Heart right ventricle (tissue), 16 donors: ENCODE data around the gene DTX1. TPM values are rescaled to one million over a fixed set of nuclear protein-coding genes. Genes with fewer than 3 reads are reported as not detected.

Experiments used
- ATAC-seq, 8 donors: fragments of 200-7000 bp; cut with Tn5 transposase; one replicate each; pipeline ENCODE4 v1.9.1; 2020; ENCODE audit warnings: mild to moderate bottlenecking in 8 of 8, moderate library complexity in 8 of 8, moderate number of reproducible peaks in 1 of 8
- DNase-seq, 2 donors: peaks; one replicate each; pipeline ENCODE4 v3.0.0-alpha.2; 2020
- H3K27ac ChIP-seq, 10 donors: fragments of 200-600 bp; sonication (generic) in 2 of 10; one replicate each; pipeline versions ENCODE4 v1.5.0 to v1.8.0; 2020 to 2022; ENCODE audit warnings: mild to moderate bottlenecking in 3 of 10
- H3K27me3 ChIP-seq, 7 donors: fragments of 200-600 bp; one replicate each; pipeline ENCODE4 v1.8.0; 2021 to 2022; ENCODE audit warnings: mild to moderate bottlenecking in 2 of 7
- H3K36me3 ChIP-seq, 9 donors: fragments of 200-600 bp; sonication (generic) in 1 of 9; one replicate each; pipeline versions ENCODE4 v1.5.0 to v1.8.0; 2020 to 2022; ENCODE audit warnings: mild to moderate bottlenecking in 2 of 9
- H3K4me1 ChIP-seq, 9 donors: fragments of 200-600 bp; sonication (generic) in 1 of 9; one replicate each; pipeline versions ENCODE4 v1.5.0 to v1.8.0; 2020 to 2022; ENCODE audit warnings: mild to moderate bottlenecking in 4 of 9
- H3K4me3 ChIP-seq, 10 donors: fragments of 200-600 bp; sonication (generic) in 2 of 10; one replicate each; pipeline versions ENCODE4 v1.5.0 to v1.8.0; 2020 to 2022; ENCODE audit warnings: mild to moderate bottlenecking in 7 of 10, moderate library complexity in 2 of 10
- H3K9me3 ChIP-seq, 11 donors: fragments of 200-600 bp in 10 of 11; sonication (generic) in 2 of 11; one replicate each; pipeline versions ENCODE4 v1.5.0 to v1.8.0; 2013 to 2022; ENCODE audit warnings: mild to moderate bottlenecking in 2 of 11, control low read depth in 1 of 11, moderate library complexity in 1 of 11
- CTCF ChIP-seq, 9 donors: fragments of 200-600 bp; sonication (generic) in 2 of 9; IDR thresholded peaks; one replicate each; pipeline versions ENCODE4 v1.5.0 to v1.8.0; 2021 to 2022; ENCODE audit warnings: antibody characterized with exemption in 9 of 9, mild to moderate bottlenecking in 5 of 9, moderate library complexity in 1 of 9
- WGBS, 2 donors: extraction: QIAGEN DNeasy Blood & Tissue Kit; methylation state at CpG; one replicate each; pipeline ENCODE4 v1.1.7; 2013; ENCODE audit warnings: inconsistent platforms in 1 of 2; 5-methylcytosine and 5-hydroxymethylcytosine counted together
- intact Hi-C, 10 donors: fragments of 100-400 bp; cut with DNase I; formaldehyde crosslinking; loops; one replicate each; pipeline versions ENCODE4 v1.11.1 to v1.14.2; 2022
- polyA plus RNA-seq, 2 donors: library from polyadenylated mRNA; stranded (reverse); fragments of 200-250 nt; gene quantifications; one replicate each; pipeline ENCODE4 v1.2.3, GENCODE V29; 2013
- total RNA-seq, 10 donors: library from RNA; stranded (reverse); fragmentation: NEBNext Ultra II Directional in 3 of 10; extraction: Animal tissue kit (Norgen Biotek cat#: 25700) in 3 of 10; gene quantifications; one replicate each; pipeline versions ENCODE4 v1.2.1 to v1.2.4, GENCODE V29; 2021 to 2023
- donor health status: Arrhythmogenic right ventricular cardiomyopathy.
- donor health status: ischemic (EF 13 %, LVEDD 7.1; RV severe dilation, severe dysfunction).
- donor health status: healthy with polysubstance abuse.
- donor health status: DM: no; HTN: yes; CAD: no.
- donor health status: DM: no; HTN: no; CAD: no.
- donor health status: ischemic (EF 25% LVEDD 6.9; RV normal size, moderate dysfunction).
- donor health status: ischemic (EF 25% LVEDD 5.7; RV mildly dilated, moderate dysfunction).
- donor health status: healthy.
- donor health status: DM: yes; HTN: yes; CAD: no.
- donor health status: Ischemic cardiomyopathy.
- donor health status: ischemic (EF 35%, LVEDD 5.7; RV mildly dilated, moderate dysfunction).
- donor health status: nonischemic (EF 11% LVEDD 7.7; RV severe dilation, severe dysfunction).
- donor health status: DM: yes; HTN: yes; CAD: no.
- donor health status: PGD.
- donor health status: ischemic (EF 29% LVEDD 5.4; RV normal size, mild dysfunction).
- donor health status: nonischemic (EF 23%, LVEDD 6.1; RV moderate dilation, normal function).

The DTX1 gene
- total and polyA plus RNA-seq, 12 donors: 0.94 to 6.4 (median 1.5) TPM

- WGBS, 2 donors: 92 to 95% methylated on average over 16 of the region's 16 CpGs
- Histone ChIP-seq H3K4me1 (peaks cover 0 to 21% (median 10%) of the 10 kb centered on the region in 9 donors), H3K27ac (no peak overlapping the region), H3K36me3 (no peaks in the 10 kb centered on the region), H3K9me3 (no peaks in the 10 kb centered on the region), H3K4me3 (no peak overlapping the region), H3K27me3 (peaks cover 0 to 53% (median 32%) of the 10 kb centered on the region in 7 donors)
- no peak for TF ChIP-seq CTCF (IDR thresholded peaks at IDR 0.05)
- no peak for ATAC-seq
- intact Hi-C loops: loop anchor here in 4 of 10 donors (5.0 kb wide), 2 partner anchors 37 to 47 kb away; partner anchors contain the start of gene DTX1 (in 1 of the 4)
- no peak for DNase-seq
These were observed 38.2 kb downstream of the DTX1 start for GRCh38 chr12:113094738-113095137.

- H3K36me3 ChIP-seq: no peaks in the 10 kb centered on the region
- TF ChIP-seq CTCF (IDR thresholded peaks at IDR 0.05): no peak
- ATAC-seq (no peak), DNase-seq (no peak)
- H3K9me3 ChIP-seq: no peaks in the 10 kb centered on the region
- peaks cover 0 to 52% (median 33%) of the 10 kb centered on the region in 7 donors for H3K27me3 ChIP-seq
- intact Hi-C loops: loop anchor here in 3 of 10 donors (5.0 kb wide), 1 partner anchor 48 kb away; no protein-coding TSS in a partner anchor
- peaks cover 0 to 21% (median 10%) of the 10 kb centered on the region in 9 donors for H3K4me1 ChIP-seq
- WGBS, 2 donors: 45 to 53% methylated on average over 6 of the region's 6 CpGs
- no peak overlapping the region for H3K27ac ChIP-seq
- H3K4me3 ChIP-seq: no peak overlapping the region
These were observed 38.9 kb downstream of the DTX1 start for GRCh38 chr12:113095405-113095804.

GRCh38 chr12:113096675-113097461 lies 40.3 kb downstream of the DTX1 start:
- Histone ChIP-seq H3K27me3 (peaks cover 0 to 52% (median 28%) of the 10 kb centered on the region in 7 donors), H3K4me3 (no peak overlapping the region), H3K4me1 (peaks cover 0 to 21% (median 10%) of the 10 kb centered on the region in 9 donors), H3K36me3 (no peaks in the 10 kb centered on the region), H3K9me3 (no peaks in the 10 kb centered on the region), H3K27ac (no peak overlapping the region)
- no peak for ATAC-seq
- intact Hi-C loops: loop anchor here in 5 of 10 donors (2.0 to 5.0 kb wide), 2 partner anchors 48 to 50 kb away; no protein-coding TSS in a partner anchor
- DNase-seq: no peak
- WGBS, 2 donors: 87% methylated on average over 30 of the region's 30 CpGs
- TF ChIP-seq CTCF (IDR thresholded peaks at IDR 0.05): no peak

- WGBS, 2 donors: 38 to 47% methylated on average over 14 of the region's 14 CpGs
- Histone ChIP-seq H3K4me1 (peaks cover 0 to 16% (median 10%) of the 10 kb centered on the region in 9 donors), H3K9me3 (no peaks in the 10 kb centered on the region), H3K27ac (no peak overlapping the region), H3K4me3 (peak overlapping the region in 1 of 10 donors; percentile 11), H3K27me3 (peaks cover 0 to 54% (median 25%) of the 10 kb centered on the region in 7 donors), H3K36me3 (no peaks in the 10 kb centered on the region)
- intact Hi-C loops: loop anchor here in 9 of 10 donors (1.0 to 5.0 kb wide), 3 partner anchors 49 to 51 kb away; no protein-coding TSS in a partner anchor
- no peak for TF ChIP-seq CTCF (IDR thresholded peaks at IDR 0.05)
- DNase-seq (peak; percentile 34 to 50), ATAC-seq (peak; percentile 23 to 71 (median 39))
These were observed 41.3 kb downstream of the DTX1 start for GRCh38 chr12:113097716-113098440.
